Panc1 (cell line): ENCODE data around the gene MEIS3.

Experiments used
- CTCF ChIP-seq: fragments of 450-650 bp; IDR thresholded peaks from 2 replicates; pipeline ENCODE4 v1.5.1; 2017; ENCODE audit warnings: mild to moderate bottlenecking
- POLR2AphosphoS5 ChIP-seq: IDR thresholded peaks from 2 replicates; pipeline ENCODE4 v1.6.1; 2012; ENCODE audit warnings: mild to moderate bottlenecking, low read depth, low read length, moderate library complexity
- REST ChIP-seq, 2 experiments: IDR thresholded peaks; 2 replicates each; pipeline ENCODE4 v1.6.1; 2011 to 2012; ENCODE audit warnings: low read depth in 2 of 2, control low read depth in 1 of 2, low read length in 1 of 2, mild to moderate bottlenecking in 1 of 2, moderate library complexity in 1 of 2; ENCODE audit not compliant: insufficient read depth in 1 of 2
- SIN3A ChIP-seq: IDR thresholded peaks from 2 replicates; pipeline ENCODE4 v1.6.1; 2012; ENCODE audit warnings: low read depth, mild to moderate bottlenecking, low read length, moderate library complexity, borderline replicate concordance; ENCODE audit not compliant: insufficient read depth
- TCF7L2 ChIP-seq: IDR thresholded peaks from 2 replicates; pipeline ENCODE4 v1.6.1; 2011; ENCODE audit warnings: mild to moderate bottlenecking, low read depth, low read length, inconsistent platforms

DNA sequence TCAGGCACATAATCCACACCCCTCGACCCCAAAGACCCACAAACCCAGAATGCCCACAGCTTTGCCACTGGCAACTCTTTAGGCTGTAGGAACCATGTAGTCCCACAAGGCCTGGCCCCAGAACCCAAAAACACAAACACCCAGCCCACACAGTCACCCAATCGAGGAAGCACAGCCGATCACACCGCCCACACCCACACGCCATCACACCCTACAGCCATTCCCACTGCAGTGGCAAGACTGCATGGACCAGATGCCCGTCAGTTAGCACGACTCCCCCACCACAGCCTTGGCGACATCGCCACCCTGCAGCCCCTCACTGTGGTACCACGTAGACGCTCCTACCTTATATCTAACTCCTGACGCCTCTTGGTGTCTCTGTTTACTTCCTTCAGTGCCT, 24.0 kb upstream of the MEIS3 start:
- no peak for TF ChIP-seq POLR2AphosphoS5
- no peak for TF ChIP-seq CTCF
- no peak for TF ChIP-seq REST (IDR thresholded peaks at IDR 0.05; ENCODE audit: insufficient read depth in 1 of 2, low read depth in 2 of 2, low read length in 1 of 2)
- TF ChIP-seq SIN3A = no peak
- TF ChIP-seq TCF7L2 = no peak
